ENCODE results near the gene ST7L.
A peak's percentile ranks its signal among the peaks of the same experiment; 100 is the strongest.

Gene ST7L

GRCh38 chr1:112636056-112636455, 17.1 kb upstream of the ST7L start:
- H3F3A ChIP-seq (ENCODE audit: control insufficient read depth, insufficient read depth) = peaks cover 19% of the 10 kb centered on the region
- peaks cover 58% of the 10 kb centered on the region for H3K4me1 ChIP-seq (ENCODE audit: control insufficient read depth, low read length)
- H3K27me3 ChIP-seq (ENCODE audit: control insufficient read depth, low read length) = no peaks in the 10 kb centered on the region
- no peak overlapping the region for H3K4me2 ChIP-seq (ENCODE audit: low read length)
- TF ChIP-seq EZH2phosphoT487 (IDR thresholded peaks at IDR 0.05; ENCODE audit: borderline replicate concordance, low read length) (no peak), CTCF (IDR thresholded peaks at IDR 0.05; ENCODE audit: low read depth, low read length, poor library complexity, severe bottlenecking) (no peak)
- peaks cover 59% of the 10 kb centered on the region for H3K36me3 ChIP-seq (ENCODE audit: control insufficient read depth, low read length)
- H3K9me3 ChIP-seq (ENCODE audit: control insufficient read depth, insufficient read depth, low read length) = no peaks in the 10 kb centered on the region
- peaks cover 51% of the 10 kb centered on the region for H4K20me1 ChIP-seq (ENCODE audit: control insufficient read depth, insufficient read depth, low read depth, low read length)
- H3K79me2 ChIP-seq (ENCODE audit: control insufficient read depth, low read length) = peaks cover 90% of the 10 kb centered on the region
- H3K4me3 ChIP-seq (ENCODE audit: low read length) = no peak overlapping the region
- no peaks in the 10 kb centered on the region for H3K9me2 ChIP-seq (replicated peaks; ENCODE audit: control insufficient read depth, low read length)
- H3K27ac ChIP-seq (ENCODE audit: low read depth, low read length) = no peak overlapping the region

DNA sequence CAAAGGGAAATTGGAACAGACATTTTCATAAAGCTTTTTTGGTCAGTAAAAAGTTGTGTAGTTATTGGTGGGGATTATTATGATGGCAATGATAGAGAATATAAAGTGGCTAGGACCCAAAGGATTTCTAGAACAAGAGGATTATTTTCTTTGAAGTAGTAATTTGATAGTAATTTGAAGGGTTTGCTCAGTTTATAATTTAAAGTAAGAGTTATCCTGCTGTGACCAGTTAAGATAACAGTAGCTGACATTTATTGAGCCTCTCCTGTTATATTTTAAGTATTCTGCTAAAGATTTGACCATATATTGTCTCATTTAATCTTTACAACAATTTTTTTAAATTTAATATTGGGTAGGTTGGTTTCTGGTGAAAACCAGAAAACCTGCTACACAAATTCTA, 15.4 kb upstream of the ST7L start:
- no peaks in the 10 kb centered on the region for H3K27me3 ChIP-seq (ENCODE audit: control insufficient read depth, low read length)
- H3K4me3 ChIP-seq (ENCODE audit: low read length) = no peak overlapping the region
- peaks cover 18% of the 10 kb centered on the region for H3F3A ChIP-seq (ENCODE audit: control insufficient read depth, insufficient read depth)
- H3K4me1 ChIP-seq (ENCODE audit: control insufficient read depth, low read length) = peaks cover 60% of the 10 kb centered on the region
- peaks cover 71% of the 10 kb centered on the region for H3K36me3 ChIP-seq (ENCODE audit: control insufficient read depth, low read length)
- TF ChIP-seq EZH2phosphoT487 (IDR thresholded peaks at IDR 0.05; ENCODE audit: borderline replicate concordance, low read length) = no peak
- no peak for TF ChIP-seq CTCF (IDR thresholded peaks at IDR 0.05; ENCODE audit: low read depth, low read length, poor library complexity, severe bottlenecking)
- no peak overlapping the region; the same call in 1 of the 2 replicates for H3K27ac ChIP-seq (ENCODE audit: low read depth, low read length)
- H3K9me2 ChIP-seq (replicated peaks; ENCODE audit: control insufficient read depth, low read length) = no peaks in the 10 kb centered on the region
- H3K9me3 ChIP-seq (ENCODE audit: control insufficient read depth, insufficient read depth, low read length) = no peaks in the 10 kb centered on the region
- H4K20me1 ChIP-seq (ENCODE audit: control insufficient read depth, insufficient read depth, low read depth, low read length) = peaks cover 49% of the 10 kb centered on the region
- H3K4me2 ChIP-seq (ENCODE audit: low read length) = peak overlapping the region; percentile 44
- peaks cover 100% of the 10 kb centered on the region for H3K79me2 ChIP-seq (ENCODE audit: control insufficient read depth, low read length)

DNA sequence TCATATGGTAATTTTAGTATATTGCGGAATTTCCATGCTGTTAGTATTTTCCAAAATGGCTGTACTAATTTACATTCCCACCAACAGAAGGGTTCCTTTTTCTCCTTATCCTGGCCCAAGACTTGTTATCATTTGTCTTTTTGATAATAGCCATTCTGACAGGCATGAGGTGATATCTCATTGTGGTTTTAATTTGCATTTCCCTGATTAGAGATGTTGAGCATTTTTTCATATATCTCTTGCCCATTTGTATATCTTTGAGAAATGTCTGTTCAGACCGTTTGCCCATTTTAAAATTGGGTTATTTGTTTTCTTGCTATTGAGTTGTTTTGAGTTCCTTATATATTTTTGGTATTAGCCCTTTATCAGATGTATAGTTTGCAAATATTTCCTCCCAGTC, 14.7 kb upstream of the ST7L start:
- H3K9me3 ChIP-seq (ENCODE audit: control insufficient read depth, insufficient read depth, low read length) = no peaks in the 10 kb centered on the region
- H3K4me1 ChIP-seq (ENCODE audit: control insufficient read depth, low read length) = peaks cover 68% of the 10 kb centered on the region
- peak overlapping the region; percentile 44 for H3K4me2 ChIP-seq (ENCODE audit: low read length)
- H4K20me1 ChIP-seq (ENCODE audit: control insufficient read depth, insufficient read depth, low read depth, low read length) = peaks cover 45% of the 10 kb centered on the region
- no peaks in the 10 kb centered on the region for H3K27me3 ChIP-seq (ENCODE audit: control insufficient read depth, low read length)
- peaks cover 16% of the 10 kb centered on the region for H3F3A ChIP-seq (ENCODE audit: control insufficient read depth, insufficient read depth)
- H3K27ac ChIP-seq (ENCODE audit: low read depth, low read length) = peak overlapping the region; percentile 19; the same call in 1 of the 2 replicates
- TF ChIP-seq EZH2phosphoT487 (IDR thresholded peaks at IDR 0.05; ENCODE audit: borderline replicate concordance, low read length) (no peak), CTCF (IDR thresholded peaks at IDR 0.05; ENCODE audit: low read depth, low read length, poor library complexity, severe bottlenecking) (no peak)
- peaks cover 74% of the 10 kb centered on the region for H3K36me3 ChIP-seq (ENCODE audit: control insufficient read depth, low read length)
- H3K79me2 ChIP-seq (ENCODE audit: control insufficient read depth, low read length) = peaks cover 100% of the 10 kb centered on the region
- peak overlapping the region; percentile 26; the same call in 1 of the 2 replicates for H3K4me3 ChIP-seq (ENCODE audit: low read length)
- no peaks in the 10 kb centered on the region for H3K9me2 ChIP-seq (replicated peaks; ENCODE audit: control insufficient read depth, low read length)

Measured in DOHH2 (cell line).